ENCODE data around the gene NPAS3. TPM values are rescaled to one million over a fixed set of nuclear protein-coding genes. Genes with fewer than 3 reads are reported as not detected.

NPAS3 gene
- total and polyA plus RNA-seq, 2 of the 8 experiments (the other 6 are each of a cell fraction or from before 2014, with no cell fraction given), result 0.11 to 0.60 TPM

DNA sequence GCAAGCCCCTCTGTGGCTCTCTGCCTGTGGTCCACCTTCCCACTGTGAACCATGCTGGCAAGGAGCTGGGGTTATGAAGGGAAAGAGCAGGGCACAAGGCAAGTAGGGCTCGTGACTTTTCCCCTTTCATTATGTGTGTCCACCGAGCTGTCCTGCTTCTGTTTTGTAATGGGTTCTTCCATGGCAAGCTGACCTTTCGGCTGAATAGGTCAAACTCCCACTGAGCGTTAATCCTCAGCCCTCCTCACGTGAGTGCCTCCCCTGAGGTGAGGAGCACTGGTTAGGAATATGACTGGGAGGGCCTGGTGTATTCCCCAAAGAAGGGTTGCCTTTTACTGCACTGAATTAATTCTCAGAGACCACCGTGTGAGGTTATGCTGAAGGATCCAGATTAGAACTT lies 424.3 kb downstream of the NPAS3 start:
- no peaks in the 10 kb centered on the region for H3K27me3 ChIP-seq (replicated peaks in 1 of 4; ENCODE audit: control insufficient read depth in 3 of 4, extremely low read depth in 1 of 4, insufficient read depth in 3 of 4, low read length in 3 of 4)
- no peaks in the 10 kb centered on the region for H3K79me1 ChIP-seq (ENCODE audit: low read depth, low read length)
- peak overlapping the region; percentile 29; a peak in 2 of 4 replicates for H3K4me2 ChIP-seq (ENCODE audit: insufficient read depth in 1 of 2, low read depth in 2 of 2, low read length in 2 of 2)
- H3K4me3 ChIP-seq (ENCODE audit: extremely low read depth in 1 of 4, insufficient read depth in 2 of 4, low read depth in 3 of 4, low read length in 4 of 4), result no peak overlapping the region
- no peak overlapping the region for H3K23ac ChIP-seq (ENCODE audit: insufficient read length)
- H3K9me3 ChIP-seq (ENCODE audit: insufficient read depth in 2 of 2, low read depth in 1 of 2, low read length in 1 of 2), result no peaks in the 10 kb centered on the region
- no peak overlapping the region for H4K5ac ChIP-seq (ENCODE audit: insufficient read length, low read depth, low read length)
- no peaks in the 10 kb centered on the region for H3K23me2 ChIP-seq (ENCODE audit: low read depth, low read length)
- H2BK12ac ChIP-seq (ENCODE audit: low read depth, low read length), result peak overlapping the region; percentile 71; the same call in 1 of the 2 replicates
- H2BK120ac ChIP-seq (replicated peaks; ENCODE audit: low read depth, low read length), result no peak overlapping the region
- H3K9ac ChIP-seq (replicated peaks in 1 of 4; ENCODE audit: extremely low read depth in 1 of 4, low read depth in 3 of 4, low read length in 3 of 4), result no peak overlapping the region
- no peak for DNase-seq (ENCODE audit: low read depth in 1 of 2, low spot score in 2 of 2)
- FAIRE-seq, result no peak
- CTCF ChIA-PET (ENCODE audit: partially characterized antibody), result no interaction called here
- no peaks in the 10 kb centered on the region for H3K36me3 ChIP-seq (ENCODE audit: control insufficient read depth in 2 of 4, insufficient read depth in 4 of 4, low read length in 3 of 4)
- H2BK5ac ChIP-seq (ENCODE audit: low read depth, low read length), result no peak overlapping the region
- H3K18ac ChIP-seq (ENCODE audit: extremely low read depth, low read length), result peak overlapping the region; percentile 6; the same call in 1 of the 2 replicates
- H3K27ac ChIP-seq (ENCODE audit: low read depth, low read length), result no peak overlapping the region
- H4K20me1 ChIP-seq (replicated peaks in 1 of 2; ENCODE audit: control insufficient read depth in 1 of 2, insufficient read depth in 2 of 2, low read length in 2 of 2), result no peaks in the 10 kb centered on the region
- peaks cover 2 to 11% (median 7%) of the 10 kb centered on the region in 4 experiments for H3K4me1 ChIP-seq (replicated peaks in 1 of 4; ENCODE audit: control insufficient read depth in 3 of 4, insufficient read depth in 4 of 4, low read length in 3 of 4)
- no peak overlapping the region for H2AK5ac ChIP-seq (ENCODE audit: low read depth, low read length)
- WGBS, 2 experiments (ENCODE audit: extremely low coverage in 1 of 2, insufficient coverage in 1 of 2, insufficient read length in 1 of 2, insufficient replicate concordance in 2 of 2, low coverage in 1 of 2, low lambda C conversion rate in 2 of 2, missing lambda C conversion rate in 1 of 2), result 57% methylated on average over 6 of the region's 6 CpGs; no CpG with 5 or more reads in 1 of the 2 experiments
- peak overlapping the region; percentile 40; the same call in 1 of the 2 replicates for H2BK20ac ChIP-seq (ENCODE audit: low read length)
- no peaks in the 10 kb centered on the region for H3K79me2 ChIP-seq (ENCODE audit: control insufficient read depth in 1 of 2, insufficient read depth in 2 of 2, low read length in 2 of 2)
- no peak overlapping the region for H2AFZ ChIP-seq (ENCODE audit: low read length)
- no peak overlapping the region for H4K91ac ChIP-seq (replicated peaks; ENCODE audit: insufficient read length, low read length)
- no peak overlapping the region for H3K14ac ChIP-seq (ENCODE audit: insufficient read length)
- POLR2A ChIA-PET (ENCODE audit: partially characterized antibody), result no interaction called here
- no peak for TF ChIP-seq KDM1A (IDR thresholded peaks at IDR 0.05; ENCODE audit: borderline replicate concordance, low read length)
- peak; percentile 97 for TF ChIP-seq ASH2L (IDR thresholded peaks at IDR 0.05; ENCODE audit: low read length)
- no peak overlapping the region for H3K56ac ChIP-seq (replicated peaks; ENCODE audit: insufficient read length, low read depth, low read length)
- H2BK15ac ChIP-seq (ENCODE audit: low read length), result 0 out of 2 replicates have a peak overlapping the region, but pooled peaks have one; percentile 12
- H3K4ac ChIP-seq (replicated peaks; ENCODE audit: insufficient read length, low read depth, low read length), result no peak overlapping the region
- H4K8ac ChIP-seq (ENCODE audit: extremely low read depth, insufficient read depth, low read length), result no peak overlapping the region

Data from H1 (cell line).